ENCODE measurements around the gene ADGRF4. TPM values are rescaled to one million over a fixed set of nuclear protein-coding genes. Genes with fewer than 3 reads are reported as not detected.
"Not testable (repeated sequence)": the region's sequence is repeated elsewhere in the genome, so short reads cannot be mapped to it uniquely, and the experiment has no call there.

The ADGRF4 gene
- total RNA-seq, 1 donor from 2014 or later, result not detected

DNA sequence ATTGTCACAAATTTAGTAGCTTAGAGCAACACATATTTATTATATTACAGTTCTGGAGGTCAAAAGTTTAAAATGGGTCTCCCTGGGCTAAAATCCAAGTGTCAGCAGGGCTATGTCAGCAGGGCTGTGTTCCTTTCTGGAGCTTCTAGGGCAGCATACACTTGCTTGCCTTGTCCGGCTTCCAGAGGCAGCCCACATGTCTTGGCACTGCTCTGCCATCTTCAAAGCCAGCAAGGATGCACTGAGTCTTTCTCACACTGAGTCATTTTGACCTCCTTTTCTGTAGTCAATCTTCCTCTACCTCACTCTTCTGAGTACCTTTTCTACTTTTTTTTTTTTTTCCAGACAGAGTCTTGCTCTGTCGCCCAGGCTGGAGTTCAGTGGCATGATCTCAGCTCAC lies 39.0 kb downstream of the ADGRF4 start:
- no peak overlapping the region for H3K4me3 Mint-ChIP-seq (ENCODE audit: unreplicated experiment)
- no peaks in the 10 kb centered on the region for H3K36me3 Mint-ChIP-seq (ENCODE audit: low read depth, unreplicated experiment)
- TF ChIP-seq, protein P1, sequence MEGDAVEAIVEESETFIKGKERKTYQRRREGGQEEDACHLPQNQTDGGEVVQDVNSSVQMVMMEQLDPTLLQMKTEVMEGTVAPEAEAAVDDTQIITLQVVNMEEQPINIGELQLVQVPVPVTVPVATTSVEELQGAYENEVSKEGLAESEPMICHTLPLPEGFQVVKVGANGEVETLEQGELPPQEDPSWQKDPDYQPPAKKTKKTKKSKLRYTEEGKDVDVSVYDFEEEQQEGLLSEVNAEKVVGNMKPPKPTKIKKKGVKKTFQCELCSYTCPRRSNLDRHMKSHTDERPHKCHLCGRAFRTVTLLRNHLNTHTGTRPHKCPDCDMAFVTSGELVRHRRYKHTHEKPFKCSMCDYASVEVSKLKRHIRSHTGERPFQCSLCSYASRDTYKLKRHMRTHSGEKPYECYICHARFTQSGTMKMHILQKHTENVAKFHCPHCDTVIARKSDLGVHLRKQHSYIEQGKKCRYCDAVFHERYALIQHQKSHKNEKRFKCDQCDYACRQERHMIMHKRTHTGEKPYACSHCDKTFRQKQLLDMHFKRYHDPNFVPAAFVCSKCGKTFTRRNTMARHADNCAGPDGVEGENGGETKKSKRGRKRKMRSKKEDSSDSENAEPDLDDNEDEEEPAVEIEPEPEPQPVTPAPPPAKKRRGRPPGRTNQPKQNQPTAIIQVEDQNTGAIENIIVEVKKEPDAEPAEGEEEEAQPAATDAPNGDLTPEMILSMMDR (IDR thresholded peaks at IDR 0.05; ENCODE audit: unreplicated experiment), result no peak
- H3K27me3 Mint-ChIP-seq (ENCODE audit: unreplicated experiment), result no peaks in the 10 kb centered on the region
- DNase-seq (ENCODE audit: low spot score), result no peak
- H3K27ac Mint-ChIP-seq (ENCODE audit: unreplicated experiment), result no peak overlapping the region
- no peaks in the 10 kb centered on the region for H3K9me3 Mint-ChIP-seq (ENCODE audit: unreplicated experiment)
- no peaks in the 10 kb centered on the region for H3K4me1 Mint-ChIP-seq (ENCODE audit: unreplicated experiment)

DNA sequence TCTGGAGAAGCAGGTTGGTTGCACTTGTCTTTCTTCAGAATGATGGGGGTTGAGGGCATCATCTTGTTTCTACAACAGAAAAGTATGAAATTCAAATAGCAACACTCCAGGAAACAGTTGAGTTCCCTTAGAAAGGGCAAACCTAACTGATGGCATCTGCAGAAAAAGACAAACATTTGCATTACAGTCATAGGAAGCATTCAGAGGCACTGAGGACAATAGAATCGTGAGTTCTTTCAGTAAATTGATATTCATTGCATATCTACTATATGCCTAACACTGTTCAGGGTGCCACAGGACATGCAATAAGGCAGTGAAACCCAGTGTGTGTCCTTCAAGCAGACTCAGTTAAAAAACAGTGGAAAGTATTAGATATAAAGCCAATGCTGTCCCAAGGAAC lies 42.3 kb downstream of the ADGRF4 start:
- TF ChIP-seq, protein P1 (IDR thresholded peaks at IDR 0.05; ENCODE audit: unreplicated experiment), result no peak
- no peak overlapping the region for H3K27ac Mint-ChIP-seq (ENCODE audit: unreplicated experiment)
- DNase-seq (ENCODE audit: low spot score), result no peak

DNA sequence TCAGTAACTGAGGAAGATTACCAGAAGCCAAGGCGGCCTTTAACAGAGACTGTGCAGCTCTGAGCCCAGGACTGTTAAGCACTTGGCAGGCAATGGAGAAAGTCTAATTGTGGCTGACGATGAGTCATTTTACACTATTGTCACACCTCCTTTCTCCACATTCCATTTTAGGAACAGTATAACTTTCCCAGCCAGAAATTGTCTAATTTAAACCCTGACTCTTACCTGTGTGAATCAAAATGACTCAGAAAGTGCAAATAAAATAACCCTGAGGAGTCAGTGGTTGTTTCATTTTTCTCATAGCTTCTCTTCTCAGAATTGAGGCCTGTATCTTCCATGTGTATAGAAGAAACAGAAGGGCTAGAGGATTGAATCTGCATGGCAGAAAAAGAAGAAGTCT lies 43.4 kb downstream of the ADGRF4 start:
- no peaks in the 10 kb centered on the region for H3K9me3 Mint-ChIP-seq (ENCODE audit: unreplicated experiment)
- no peak overlapping the region for H3K27ac Mint-ChIP-seq (ENCODE audit: unreplicated experiment)
- H3K27me3 Mint-ChIP-seq (ENCODE audit: unreplicated experiment), result no peaks in the 10 kb centered on the region
- TF ChIP-seq, protein P1 (IDR thresholded peaks at IDR 0.05; ENCODE audit: unreplicated experiment), result no peak
- no peaks in the 10 kb centered on the region for H3K36me3 Mint-ChIP-seq (ENCODE audit: low read depth, unreplicated experiment)
- no peaks in the 10 kb centered on the region for H3K4me1 Mint-ChIP-seq (ENCODE audit: unreplicated experiment)
- H3K4me3 Mint-ChIP-seq (ENCODE audit: unreplicated experiment), result no peak overlapping the region
- no peak for DNase-seq (ENCODE audit: low spot score)

More for the DNA sequence above, 42.3 kb downstream of the ADGRF4 start:
- no peaks in the 10 kb centered on the region for H3K36me3 Mint-ChIP-seq (ENCODE audit: low read depth, unreplicated experiment)
- no peaks in the 10 kb centered on the region for H3K27me3 Mint-ChIP-seq (ENCODE audit: unreplicated experiment)
- no peaks in the 10 kb centered on the region for H3K4me1 Mint-ChIP-seq (ENCODE audit: unreplicated experiment)
- no peaks in the 10 kb centered on the region for H3K9me3 Mint-ChIP-seq (ENCODE audit: unreplicated experiment)
- H3K4me3 Mint-ChIP-seq (ENCODE audit: unreplicated experiment), result no peak overlapping the region

DNA sequence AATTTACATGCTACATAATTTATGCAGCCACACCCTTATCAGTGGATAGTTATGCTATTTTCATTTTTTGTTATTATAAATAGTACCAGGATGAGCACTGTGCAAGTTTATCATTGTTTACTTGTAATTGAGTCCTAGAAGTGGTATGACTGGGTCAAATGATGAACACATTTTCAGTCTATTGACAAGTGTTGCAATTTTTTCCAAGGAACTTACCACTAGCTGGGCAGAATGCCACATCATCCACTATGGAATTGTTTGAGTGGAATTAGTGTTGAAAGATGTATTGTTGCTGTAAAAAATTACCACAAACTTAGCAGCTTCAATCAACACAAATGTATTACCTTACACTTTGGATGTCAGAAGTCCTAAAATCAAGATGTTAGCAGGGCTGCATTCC lies 45.4 kb downstream of the ADGRF4 start:
- DNase-seq (ENCODE audit: low spot score), result no peak
- TF ChIP-seq, protein P1 (IDR thresholded peaks at IDR 0.05; ENCODE audit: unreplicated experiment), result no peak
- Mint-ChIP-seq H3K4me3 (ENCODE audit: unreplicated experiment) (no peak overlapping the region), H3K9me3 (ENCODE audit: unreplicated experiment) (no peaks in the 10 kb centered on the region), H3K27ac (ENCODE audit: unreplicated experiment) (no peak overlapping the region), H3K27me3 (ENCODE audit: unreplicated experiment) (no peaks in the 10 kb centered on the region), H3K4me1 (ENCODE audit: unreplicated experiment) (no peaks in the 10 kb centered on the region), H3K36me3 (ENCODE audit: low read depth, unreplicated experiment) (no peaks in the 10 kb centered on the region)

DNA sequence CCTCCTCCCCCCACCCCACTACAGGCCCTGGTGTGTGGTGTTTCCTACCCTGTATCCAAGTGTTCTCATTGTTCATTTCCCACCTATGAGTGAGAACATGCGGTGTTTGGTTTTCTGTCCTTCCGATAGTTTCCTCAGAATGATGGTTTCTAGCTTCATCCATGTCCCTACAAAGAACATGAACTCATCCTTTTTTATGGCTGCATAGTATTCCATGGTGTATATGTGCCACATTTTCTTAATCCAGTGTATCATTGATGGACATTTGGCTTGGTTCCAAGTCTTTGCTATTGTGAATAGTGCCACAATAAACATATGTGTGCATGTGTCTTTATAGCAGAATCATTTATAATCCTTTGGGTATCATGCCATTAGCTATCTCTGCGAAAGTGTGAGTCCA lies 46.9 kb downstream of the ADGRF4 start:
- H3K4me3 Mint-ChIP-seq (ENCODE audit: unreplicated experiment); H3K4me1 Mint-ChIP-seq (ENCODE audit: unreplicated experiment); H3K36me3 Mint-ChIP-seq (ENCODE audit: low read depth, unreplicated experiment); H3K27me3 Mint-ChIP-seq (ENCODE audit: unreplicated experiment); H3K27ac Mint-ChIP-seq (ENCODE audit: unreplicated experiment); H3K9me3 Mint-ChIP-seq (ENCODE audit: unreplicated experiment); DNase-seq (ENCODE audit: low spot score): not testable (repeated sequence)

DNA sequence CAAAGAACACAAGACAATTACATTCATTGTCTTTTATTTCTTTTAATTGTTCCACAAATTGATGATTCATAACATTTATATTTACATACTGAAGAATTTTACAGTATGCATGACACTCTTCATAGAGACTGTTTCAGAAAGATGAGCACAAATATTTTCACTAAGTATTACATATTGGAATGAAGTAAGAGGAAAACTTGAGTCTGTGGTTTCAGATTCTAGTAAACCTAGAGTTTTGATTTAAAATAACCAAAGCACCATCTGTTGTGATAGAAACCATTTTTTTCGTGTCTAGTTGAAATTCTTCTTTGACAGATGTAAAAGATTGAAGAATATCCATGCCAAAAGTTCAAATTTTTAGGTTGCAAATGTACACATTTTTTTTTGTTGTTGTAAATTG lies 51.4 kb downstream of the ADGRF4 start:
- no peak for DNase-seq (ENCODE audit: low spot score)
- H3K27me3 Mint-ChIP-seq (ENCODE audit: unreplicated experiment), result no peaks in the 10 kb centered on the region
- H3K36me3 Mint-ChIP-seq (ENCODE audit: low read depth, unreplicated experiment), result no peaks in the 10 kb centered on the region
- no peak overlapping the region for H3K4me3 Mint-ChIP-seq (ENCODE audit: unreplicated experiment)
- H3K27ac Mint-ChIP-seq (ENCODE audit: unreplicated experiment), result no peak overlapping the region
- TF ChIP-seq, protein P1 (IDR thresholded peaks at IDR 0.05; ENCODE audit: unreplicated experiment), result no peak
- H3K4me1 Mint-ChIP-seq (ENCODE audit: unreplicated experiment), result no peaks in the 10 kb centered on the region
- H3K9me3 Mint-ChIP-seq (ENCODE audit: unreplicated experiment), result no peaks in the 10 kb centered on the region
